ENCODE measurements around the gene PHC2. TPM values are rescaled to one million over a fixed set of nuclear protein-coding genes. Genes with fewer than 3 reads are reported as not detected.

Gene PHC2
- total RNA-seq, 6 experiments from 2014 or later: 49.3 to 86.5 (median 66.8) TPM

- H3K4me3 ChIP-seq: no peak overlapping the region
- WGBS (ENCODE audit: insufficient coverage, low coverage, low lambda C conversion rate, missing lambda C conversion rate): 47% methylated on average over 3 of the region's 3 CpGs
- H3K27me3 ChIP-seq: no peaks in the 10 kb centered on the region
- peak in 1 of 3 donors; percentile 24 for DNase-seq
- intact Hi-C loops (cut with DNase I): no loop called here
- TF ChIP-seq POLR2A (IDR thresholded peaks at IDR 0.05): no peak
- no peak for TF ChIP-seq CTCF (IDR thresholded peaks at IDR 0.05)
- peak; percentile 7 to 50 (median 14) for ATAC-seq
- peaks cover 0 to 8% (median 2%) of the 10 kb centered on the region in 4 donors for H3K4me1 ChIP-seq
- no peaks in the 10 kb centered on the region for H3K9me3 ChIP-seq
- no peaks in the 10 kb centered on the region for H3K36me3 ChIP-seq
- H3K27ac ChIP-seq: peak overlapping the region in 1 of 3 donors; percentile 53
These were observed 2.8 kb upstream of the PHC2 start for GRCh38 chr1:33433509-33434362.

- WGBS (ENCODE audit: insufficient coverage, low coverage, low lambda C conversion rate, missing lambda C conversion rate): 9% methylated on average over 29 of the region's 54 CpGs
- ATAC-seq: peak; percentile 3 to 29 (median 8)
- DNase-seq: peak; percentile 46 to 57 (median 52)
- Histone ChIP-seq H3K9me3 (no peaks in the 10 kb centered on the region), H3K27ac (peak overlapping the region; percentile 7 to 53 (median 50)), H3K4me3 (peak overlapping the region; percentile 68 to 90 (median 75)), H3K27me3 (no peaks in the 10 kb centered on the region), H3K36me3 (no peaks in the 10 kb centered on the region), H3K4me1 (peaks cover 0 to 8% (median 2%) of the 10 kb centered on the region in 4 donors)
- TF ChIP-seq POLR2A (IDR thresholded peaks at IDR 0.05) (no peak), CTCF (IDR thresholded peaks at IDR 0.05) (no peak)
- intact Hi-C loops (cut with DNase I): no loop called here
These were observed 821 bp downstream of the PHC2 start for GRCh38 chr1:33429856-33430691.

- 100% methylated on average over 2 of the region's 2 CpGs for WGBS (ENCODE audit: insufficient coverage, low coverage, low lambda C conversion rate, missing lambda C conversion rate)
- Histone ChIP-seq H3K4me3 (no peak overlapping the region), H3K27me3 (no peaks in the 10 kb centered on the region), H3K27ac (no peak overlapping the region), H3K4me1 (peaks cover 0 to 8% (median 2%) of the 10 kb centered on the region in 4 donors), H3K9me3 (no peaks in the 10 kb centered on the region), H3K36me3 (no peaks in the 10 kb centered on the region)
- TF ChIP-seq POLR2A (IDR thresholded peaks at IDR 0.05) (no peak), CTCF (IDR thresholded peaks at IDR 0.05) (no peak)
- DNase-seq (no peak), ATAC-seq (no peak)
- intact Hi-C loops (cut with DNase I): no loop called here
These were observed 1.6 kb downstream of the PHC2 start for GRCh38 chr1:33429332-33429731.

GRCh38 chr1:33428661-33429060 is 2.2 kb downstream of the PHC2 start:
- Histone ChIP-seq H3K9me3 (no peaks in the 10 kb centered on the region), H3K27me3 (no peaks in the 10 kb centered on the region), H3K4me1 (peaks cover 0 to 8% (median 2%) of the 10 kb centered on the region in 4 donors), H3K4me3 (no peak overlapping the region), H3K27ac (no peak overlapping the region), H3K36me3 (no peaks in the 10 kb centered on the region)
- TF ChIP-seq POLR2A (IDR thresholded peaks at IDR 0.05): no peak
- no peak for TF ChIP-seq CTCF (IDR thresholded peaks at IDR 0.05)
- no peak for DNase-seq
- no CpG with 5 or more reads among the region's 2 CpGs for WGBS (ENCODE audit: insufficient coverage, low coverage, low lambda C conversion rate, missing lambda C conversion rate)
- no peak for ATAC-seq
- intact Hi-C loops (cut with DNase I): no loop called here
